K562 (cell line): ENCODE results near the gene C15orf62. TPM values are rescaled to one million over a fixed set of nuclear protein-coding genes. Genes with fewer than 3 reads are reported as not detected.

ENCODE experiments used
- ATAC-seq: fragments of 200-7000 bp; cut with Tn5 transposase; 3 replicates; pipeline ENCODE4 v1.9.1; 2020; ENCODE audit warnings: moderate library complexity
- BruUV-seq: library from RNA; stranded (reverse); fragments of 400-500 nt; replicated peaks from 2 replicates; lab custom pipeline; 2021; lab: Mats Ljungman, UMichigan
- CTCF ChIA-PET: fragments of 300-600 bp; formaldehyde crosslinking; extraction: SDS; loops from one replicate; lab custom pipeline; 2021; ENCODE audit warnings: low intra/inter-chr PET ratio; lab: Yijun Ruan, JAX
- POLR2A ChIA-PET: fragments of 300-600, 350-650 bp; sonication (Branson Sonifier 250); formaldehyde crosslinking; extraction: SDS; loops from one replicate; lab custom pipeline; 2021; ENCODE audit warnings: antibody characterized with exemption, inconsistent platforms; lab: Yijun Ruan, JAX
- DNase-seq, 4 experiments: peaks; one replicate each; pipeline versions ENCODE4 v3.0.0 to v3.0.0-alpha.2; 2011 to 2018; ENCODE audit warnings: low spot score in 3 of 4, mixed read lengths in 3 of 4; ENCODE audit errors: extremely low read depth in 1 of 4
- FAIRE-seq: peaks from 2 replicates; lab custom pipeline; 2011; peaks lifted over from hg19 to GRCh38; lab: Jason Lieb, UNC
- H2AFZ ChIP-seq: 2 replicates; pipeline ENCODE4 v1.6.0; 2011; ENCODE audit warnings: low read depth, low read length, control low read depth, inconsistent platforms
- H3K27ac ChIP-seq: fragments of 200-600 bp; 3 replicates; pipeline ENCODE4 v1.8.0; 2011; ENCODE audit warnings: low read depth, mild to moderate bottlenecking, control low read depth, inconsistent platforms, low read length, moderate library complexity, mixed read lengths; ENCODE audit errors: extremely low read depth
- H3K27me3 ChIP-seq, 2 experiments: fragments of 300-600 bp in 1 of 2; 2 replicates in 1 of 2; 3 replicates in 1 of 2; pipeline versions ENCODE4 v1.6.0 to v1.8.0; 2011; ENCODE audit warnings: inconsistent platforms in 2 of 2, low read length in 2 of 2, mild to moderate bottlenecking in 1 of 2, mixed read lengths in 1 of 2, moderate library complexity in 1 of 2; ENCODE audit not compliant: control insufficient read depth in 2 of 2, insufficient read depth in 2 of 2
- H3K36me3 ChIP-seq: fragments of 300-600 bp; 3 replicates; pipeline ENCODE4 v1.8.0; 2011; ENCODE audit warnings: mild to moderate bottlenecking, low read length, inconsistent platforms; ENCODE audit not compliant: control insufficient read depth, insufficient read depth
- H3K4me1 ChIP-seq, 2 experiments: fragments of 200-600 bp in 1 of 2; replicated peaks in 1 of 2; 2 replicates in 1 of 2; 3 replicates in 1 of 2; pipeline versions ENCODE4 v1.5.1 to v1.8.0; 2011; ENCODE audit warnings: inconsistent platforms in 2 of 2, low read length in 2 of 2, mild to moderate bottlenecking in 1 of 2, mixed read lengths in 1 of 2, moderate library complexity in 1 of 2; ENCODE audit not compliant: control insufficient read depth in 2 of 2, insufficient read depth in 2 of 2
- H3K4me2 ChIP-seq: 2 replicates; pipeline ENCODE4 v1.6.1; 2011; ENCODE audit warnings: low read length, control low read depth, inconsistent platforms, mixed read lengths; ENCODE audit not compliant: insufficient read depth
- H3K4me3 ChIP-seq: fragments of 200-600 bp; sonication (generic), shearing (Covaris generic); 2 replicates; pipeline ENCODE4 v1.5.1; 2016; ENCODE audit warnings: control low read depth, inconsistent platforms
- H3K79me2 ChIP-seq: fragments of 200-600 bp; 3 replicates; pipeline ENCODE4 v1.8.0; 2011; ENCODE audit warnings: low read length, inconsistent platforms; ENCODE audit not compliant: control insufficient read depth, insufficient read depth
- H3K9ac ChIP-seq, 2 experiments: 2 replicates each; pipeline versions ENCODE4 v1.6.0 to v1.6.1; 2011; ENCODE audit warnings: low read depth in 2 of 2, low read length in 2 of 2, control low read depth in 1 of 2, inconsistent platforms in 1 of 2, mild to moderate bottlenecking in 1 of 2, mixed read lengths in 1 of 2; ENCODE audit not compliant: insufficient read depth in 1 of 2
- H3K9me1 ChIP-seq: one replicate; pipeline ENCODE4 v1.6.0; 2011; ENCODE audit warnings: inconsistent platforms, mild to moderate bottlenecking, low read length, moderate library complexity; ENCODE audit not compliant: control insufficient read depth, insufficient read depth
- H3K9me3 ChIP-seq: replicated peaks from 2 replicates; pipeline ENCODE4 v1.5.1; 2011; ENCODE audit warnings: low read depth, low read length, inconsistent platforms; ENCODE audit not compliant: control insufficient read depth, insufficient read depth
- H4K20me1 ChIP-seq: replicated peaks from 2 replicates; pipeline ENCODE4 v1.6.1; 2011; ENCODE audit warnings: low read length, inconsistent platforms, mixed read lengths; ENCODE audit not compliant: control insufficient read depth, insufficient read depth
- CBFA2T3 ChIP-seq: fragments of 450-650 bp; IDR thresholded peaks from 2 replicates; pipeline ENCODE4 v1.6.1; 2017
- CBX5 ChIP-seq: IDR thresholded peaks from 2 replicates; pipeline ENCODE4 v1.6.1; 2014; ENCODE audit warnings: low read depth, borderline replicate concordance
- CEBPG ChIP-seq, 3 experiments: fragments of 200-800 bp in 1 of 3; sonication (Bioruptor generic) in 1 of 3; sonication (generic) in 1 of 3; formaldehyde crosslinking in 1 of 3; IDR thresholded peaks in 2 of 3; conservative IDR thresholded peaks in 1 of 3; 2 replicates each; pipeline versions ENCODE4 v1.6.1 to v1.8.0; 2016 to 2022; ENCODE audit warnings: missing compliant biosample characterization in 2 of 3, missing genetic modification characterization in 2 of 3, mild to moderate bottlenecking in 1 of 3, missing genetic modification reagents in 1 of 3
- DMBX1 ChIP-seq: fragments of 250-450 bp; sonication (Bioruptor Pico); IDR thresholded peaks from 2 replicates; pipeline ENCODE4 v1.8.0; 2022; ENCODE audit warnings: inconsistent platforms, mild to moderate bottlenecking, moderate library complexity, borderline replicate concordance
- EGR1 ChIP-seq: fragments of 450-650 bp; conservative IDR thresholded peaks from 2 replicates; pipeline ENCODE4 v1.6.1; 2017; ENCODE audit warnings: mild to moderate bottlenecking
- RBM25 ChIP-seq: fragments of 200-400 bp; formaldehyde crosslinking; IDR thresholded peaks from 2 replicates; pipeline ENCODE4 v1.6.1; 2018; ENCODE audit warnings: low read length, low read depth, moderate library complexity; ENCODE audit not compliant: severe bottlenecking
- SOX6 ChIP-seq: fragments of 450-650 bp; IDR thresholded peaks from 2 replicates; pipeline ENCODE4 v1.6.1; 2014; ENCODE audit warnings: mild to moderate bottlenecking
- ZC3H11A ChIP-seq: IDR thresholded peaks from 2 replicates; pipeline ENCODE4 v1.6.1; 2012; ENCODE audit warnings: low read depth, low read length, improper control_type of control experiment
- ZNF121 ChIP-seq: sonication (generic); formaldehyde crosslinking; conservative IDR thresholded peaks from 2 replicates; pipeline ENCODE4 v1.8.0; 2022; ENCODE audit warnings: missing genetic modification reagents
- WGBS: fragments of 100-300 bp; shearing (Covaris generic); methylation state at CpG from one replicate; pipeline ENCODE4 v1.1.6; 2016; ENCODE audit warnings: low coverage, mixed read lengths; ENCODE audit not compliant: insufficient coverage; ENCODE audit errors: missing lambda C conversion rate; 5-methylcytosine and 5-hydroxymethylcytosine counted together
- in situ Hi-C: fragments of 300-500 bp; cut with MboI; formaldehyde crosslinking; loops from 4 replicates; pipeline ENCODE4 v1.15.0; 2018; ENCODE audit warnings: inconsistent platforms, mixed read lengths
- intact Hi-C: fragments of 100-400 bp; cut with micrococcal nuclease; formaldehyde crosslinking; loops from 2 replicates; pipeline ENCODE4 v1.14.2; 2022
- polyA plus RNA-seq, 8 experiments: library from polyadenylated mRNA; depleted of rRNA in 4 of 8; stranded (reverse) in 5 of 8; unstranded in 3 of 8; fragments of >200 nt; fragmentation: Nextera tagmentation in 2 of 8; fragmentation: Illumina TruSeq in 1 of 8; extraction: Ambion mirVana in 2 of 8; extraction: Trizol in 1 of 8; gene quantifications; 2 replicates each; pipeline versions ENCODE4 v1.2.1 to v1.2.3, GENCODE V29; 2011 to 2014; ENCODE audit warnings: inconsistent platforms in 1 of 8, missing spikeins in 1 of 8
- total RNA-seq, 7 experiments: library from RNA; depleted of rRNA in 6 of 7; stranded (reverse); fragments of >200 nt in 6 of 7; fragmentation: Illumina TruSeq in 2 of 7; extraction: Trizol in 2 of 7; gene quantifications; 2 replicates each; pipeline versions ENCODE4 v1.2.1 to v1.2.3, GENCODE V29; 2011 to 2021; ENCODE audit warnings: low replicate concordance in 1 of 7
- TF ChIP-seq, protein P1 (sequence below): fragments of 450-650 bp; IDR thresholded peaks from 2 replicates; pipeline ENCODE4 v1.6.1; 2017; ENCODE audit warnings: antibody characterized with exemption
- TF ChIP-seq, protein P2 (sequence below), 2 experiments: IDR thresholded peaks; 2 replicates each; pipeline ENCODE4 v1.6.1; 2011; ENCODE audit warnings: borderline replicate concordance in 1 of 2, control low read depth in 1 of 2, low read depth in 1 of 2, low read length in 1 of 2, mild to moderate bottlenecking in 1 of 2, mixed read lengths in 1 of 2, moderate library complexity in 1 of 2; ENCODE audit not compliant: insufficient read depth in 1 of 2, insufficient read length in 1 of 2, poor library complexity in 1 of 2, severe bottlenecking in 1 of 2; ENCODE audit errors: extremely low read depth in 1 of 2

Gene C15orf62
- total and polyA plus RNA-seq, 9 of the 15 experiments (the other 6 are each of a cell fraction or from before 2014, with no cell fraction given), result 0.01 to 0.76 (median 0.30) TPM; not detected in 1

- no peak overlapping the region for H3K27ac ChIP-seq
- H4K20me1 ChIP-seq, result peaks cover 8% of the 10 kb centered on the region; the same call in 1 of the 2 replicates
- H3K4me3 ChIP-seq, result no peak overlapping the region
- BruUV-seq, result no TSS peak
- H2AFZ ChIP-seq, result no peak overlapping the region
- H3K36me3 ChIP-seq, result peaks cover 84% of the 10 kb centered on the region
- H3K9ac ChIP-seq, result no peak overlapping the region
- no peaks in the 10 kb centered on the region for H3K9me1 ChIP-seq
- in situ Hi-C loops (no loop called here), intact Hi-C loops (no loop called here)
- no peaks in the 10 kb centered on the region for H3K9me3 ChIP-seq
- no peak for DNase-seq
- no peak for ATAC-seq
- peaks cover 53 to 55% of the 10 kb centered on the region in 2 experiments for H3K4me1 ChIP-seq
- TF ChIP-seq ZNF121 (CRISPR knock-in tag) (peak; percentile 93), ZC3H11A (no peak), RBM25 (peak; percentile 10)
- no peak overlapping the region for H3K4me2 ChIP-seq
- POLR2A ChIA-PET, result interaction anchor here (1.1 to 3.1 kb wide), 3 partner anchors 15 to 54 kb away, joined by 3 to 18 read pairs (median 9); partner anchors contain the start of genes GCHFR and RAD51
- FAIRE-seq, result no peak
- CTCF ChIA-PET, result no interaction called here
- 92% methylated on average over 4 of the region's 4 CpGs for WGBS
- H3K27me3 ChIP-seq, result no peaks in the 10 kb centered on the region
- H3K79me2 ChIP-seq, result peaks cover 69% of the 10 kb centered on the region
Measured at GRCh38 chr15:40749151-40749630, 20.6 kb upstream of the C15orf62 start.

- intact Hi-C loops, result loop anchor here (10.0 kb wide), 1 partner anchor 186 kb away; the partner anchor contains the start of genes CCDC32 and RPUSD2
- in situ Hi-C loops, result no loop called here
- TF ChIP-seq, protein P1, sequence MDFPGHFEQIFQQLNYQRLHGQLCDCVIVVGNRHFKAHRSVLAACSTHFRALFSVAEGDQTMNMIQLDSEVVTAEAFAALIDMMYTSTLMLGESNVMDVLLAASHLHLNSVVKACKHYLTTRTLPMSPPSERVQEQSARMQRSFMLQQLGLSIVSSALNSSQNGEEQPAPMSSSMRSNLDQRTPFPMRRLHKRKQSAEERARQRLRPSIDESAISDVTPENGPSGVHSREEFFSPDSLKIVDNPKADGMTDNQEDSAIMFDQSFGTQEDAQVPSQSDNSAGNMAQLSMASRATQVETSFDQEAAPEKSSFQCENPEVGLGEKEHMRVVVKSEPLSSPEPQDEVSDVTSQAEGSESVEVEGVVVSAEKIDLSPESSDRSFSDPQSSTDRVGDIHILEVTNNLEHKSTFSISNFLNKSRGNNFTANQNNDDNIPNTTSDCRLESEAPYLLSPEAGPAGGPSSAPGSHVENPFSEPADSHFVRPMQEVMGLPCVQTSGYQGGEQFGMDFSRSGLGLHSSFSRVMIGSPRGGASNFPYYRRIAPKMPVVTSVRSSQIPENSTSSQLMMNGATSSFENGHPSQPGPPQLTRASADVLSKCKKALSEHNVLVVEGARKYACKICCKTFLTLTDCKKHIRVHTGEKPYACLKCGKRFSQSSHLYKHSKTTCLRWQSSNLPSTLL, result no peak
- TF ChIP-seq CBX5 (no peak), CEBPG (CRISPR knock-in tag; IDR thresholded peaks at IDR 0.05) (no peak), CEBPG (tag; conservative IDR thresholded peaks at IDR 0.05 in 1 of 2, IDR thresholded peaks at IDR 0.05 in 1 of 2) (no peak), EGR1 (no peak), CBFA2T3 (no peak), DMBX1 (CRISPR knock-in tag) (no peak), SOX6 (no peak)
- TF ChIP-seq, protein P2, sequence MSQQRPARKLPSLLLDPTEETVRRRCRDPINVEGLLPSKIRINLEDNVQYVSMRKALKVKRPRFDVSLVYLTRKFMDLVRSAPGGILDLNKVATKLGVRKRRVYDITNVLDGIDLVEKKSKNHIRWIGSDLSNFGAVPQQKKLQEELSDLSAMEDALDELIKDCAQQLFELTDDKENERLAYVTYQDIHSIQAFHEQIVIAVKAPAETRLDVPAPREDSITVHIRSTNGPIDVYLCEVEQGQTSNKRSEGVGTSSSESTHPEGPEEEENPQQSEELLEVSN (IDR thresholded peaks at IDR 0.05; ENCODE audit: borderline replicate concordance in 1 of 2, extremely low read depth in 1 of 2, insufficient read depth in 1 of 2, insufficient read length in 1 of 2, low read depth in 1 of 2, low read length in 1 of 2, poor library complexity in 1 of 2, severe bottlenecking in 1 of 2), result no peak
Measured at GRCh38 chr15:40750885-40751284, 18.9 kb upstream of the C15orf62 start.

More at GRCh38 chr15:40750885-40751284, 18.9 kb upstream of the C15orf62 start:
- FAIRE-seq (no peak), DNase-seq (no peak), ATAC-seq (no peak)
- no TSS peak for BruUV-seq
- H3K79me2 ChIP-seq, result peaks cover 65% of the 10 kb centered on the region
- no peak overlapping the region for H3K4me2 ChIP-seq
- 100% methylated on average over 4 of the region's 4 CpGs for WGBS
- H2AFZ ChIP-seq, result no peak overlapping the region
- H3K4me3 ChIP-seq, result no peak overlapping the region
- H3K4me1 ChIP-seq, result peaks cover 44 to 53% of the 10 kb centered on the region in 2 experiments
- H3K9me1 ChIP-seq, result no peaks in the 10 kb centered on the region
- H3K27ac ChIP-seq, result no peak overlapping the region
- 0 out of 4 replicates have a peak overlapping the region, but pooled peaks of 1 of the 2 experiments have one; percentile 14 for H3K9ac ChIP-seq
- H3K36me3 ChIP-seq, result peaks cover 67% of the 10 kb centered on the region
- no peaks in the 10 kb centered on the region for H3K27me3 ChIP-seq
- POLR2A ChIA-PET, result interaction anchor here (1.6 to 3.1 kb wide), 3 partner anchors 14 to 55 kb away, joined by 3 to 18 read pairs (median 9); partner anchors contain the start of genes GCHFR and RAD51
- H4K20me1 ChIP-seq, result 0 out of 2 replicates have a peak, but pooled peaks cover 5% of the 10 kb centered on the region
- CTCF ChIA-PET, result no interaction called here
- H3K9me3 ChIP-seq, result no peaks in the 10 kb centered on the region
